Epithelial cell of esophagus (primary cell): Measurements from ENCODE around the gene SYT8.
A peak's percentile ranks its signal among the peaks of the same experiment; 100 is the strongest.

Source experiments
- DNase-seq: peaks from one replicate; pipeline ENCODE4 v3.0.0; 2010; ENCODE audit warnings: low read depth
- H3K4me3 ChIP-seq: 2 replicates; pipeline ENCODE4 v1.5.1; 2011; ENCODE audit warnings: mild to moderate bottlenecking, low read length, control low read depth
- TF ChIP-seq, protein P1 (sequence below): IDR thresholded peaks from 2 replicates; pipeline ENCODE4 v1.5.1; 2011; ENCODE audit warnings: low read depth, mild to moderate bottlenecking, low read length, control low read depth, inconsistent platforms; ENCODE audit not compliant: insufficient read depth; ENCODE audit errors: missing control alignments

Gene SYT8

DNA sequence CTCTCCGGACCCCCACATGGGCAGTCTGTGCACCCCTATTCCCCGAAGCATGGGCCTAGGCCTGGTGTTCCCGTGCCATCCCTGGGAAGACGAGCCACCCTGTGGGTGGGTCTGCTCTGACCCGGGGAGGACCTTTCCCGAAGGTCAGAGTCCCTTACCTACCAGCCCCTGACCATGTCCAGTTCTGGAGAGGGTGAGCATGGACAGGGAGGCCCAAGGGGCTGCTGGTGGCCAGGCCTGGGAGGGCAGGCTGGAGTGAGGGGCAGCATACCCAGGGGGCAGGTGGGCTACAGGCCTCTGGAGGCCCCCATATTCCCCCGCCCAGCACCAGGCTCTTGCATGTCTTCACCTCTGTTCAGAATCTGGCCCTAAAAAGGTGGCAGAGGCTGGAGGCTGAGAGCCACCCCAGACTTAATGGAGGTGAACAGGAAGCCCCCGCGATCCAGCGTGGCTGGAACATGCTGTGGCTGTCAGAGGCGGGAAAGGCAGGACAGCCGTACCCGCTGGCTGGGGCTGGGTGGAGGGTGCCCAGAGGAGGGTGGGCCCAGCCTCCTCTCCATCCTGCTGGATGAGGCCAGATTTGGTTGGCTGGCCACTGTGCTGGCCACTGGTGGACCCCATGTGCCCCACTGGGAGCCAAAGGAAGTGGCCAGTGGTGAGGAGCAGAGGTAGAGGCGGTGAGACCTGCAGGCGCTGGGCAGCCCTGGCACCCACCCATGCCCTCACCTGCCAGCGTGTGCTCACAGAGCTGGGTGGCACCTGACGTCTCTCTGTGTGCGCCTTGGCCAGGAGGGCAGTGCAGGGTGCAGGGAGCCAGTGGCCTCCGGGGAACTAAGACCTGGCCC, 11.2 kb upstream of the SYT8 start:
- TF ChIP-seq, protein P1, sequence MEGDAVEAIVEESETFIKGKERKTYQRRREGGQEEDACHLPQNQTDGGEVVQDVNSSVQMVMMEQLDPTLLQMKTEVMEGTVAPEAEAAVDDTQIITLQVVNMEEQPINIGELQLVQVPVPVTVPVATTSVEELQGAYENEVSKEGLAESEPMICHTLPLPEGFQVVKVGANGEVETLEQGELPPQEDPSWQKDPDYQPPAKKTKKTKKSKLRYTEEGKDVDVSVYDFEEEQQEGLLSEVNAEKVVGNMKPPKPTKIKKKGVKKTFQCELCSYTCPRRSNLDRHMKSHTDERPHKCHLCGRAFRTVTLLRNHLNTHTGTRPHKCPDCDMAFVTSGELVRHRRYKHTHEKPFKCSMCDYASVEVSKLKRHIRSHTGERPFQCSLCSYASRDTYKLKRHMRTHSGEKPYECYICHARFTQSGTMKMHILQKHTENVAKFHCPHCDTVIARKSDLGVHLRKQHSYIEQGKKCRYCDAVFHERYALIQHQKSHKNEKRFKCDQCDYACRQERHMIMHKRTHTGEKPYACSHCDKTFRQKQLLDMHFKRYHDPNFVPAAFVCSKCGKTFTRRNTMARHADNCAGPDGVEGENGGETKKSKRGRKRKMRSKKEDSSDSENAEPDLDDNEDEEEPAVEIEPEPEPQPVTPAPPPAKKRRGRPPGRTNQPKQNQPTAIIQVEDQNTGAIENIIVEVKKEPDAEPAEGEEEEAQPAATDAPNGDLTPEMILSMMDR: no peak
- no peak for DNase-seq
- no peak overlapping the region for H3K4me3 ChIP-seq

DNA sequence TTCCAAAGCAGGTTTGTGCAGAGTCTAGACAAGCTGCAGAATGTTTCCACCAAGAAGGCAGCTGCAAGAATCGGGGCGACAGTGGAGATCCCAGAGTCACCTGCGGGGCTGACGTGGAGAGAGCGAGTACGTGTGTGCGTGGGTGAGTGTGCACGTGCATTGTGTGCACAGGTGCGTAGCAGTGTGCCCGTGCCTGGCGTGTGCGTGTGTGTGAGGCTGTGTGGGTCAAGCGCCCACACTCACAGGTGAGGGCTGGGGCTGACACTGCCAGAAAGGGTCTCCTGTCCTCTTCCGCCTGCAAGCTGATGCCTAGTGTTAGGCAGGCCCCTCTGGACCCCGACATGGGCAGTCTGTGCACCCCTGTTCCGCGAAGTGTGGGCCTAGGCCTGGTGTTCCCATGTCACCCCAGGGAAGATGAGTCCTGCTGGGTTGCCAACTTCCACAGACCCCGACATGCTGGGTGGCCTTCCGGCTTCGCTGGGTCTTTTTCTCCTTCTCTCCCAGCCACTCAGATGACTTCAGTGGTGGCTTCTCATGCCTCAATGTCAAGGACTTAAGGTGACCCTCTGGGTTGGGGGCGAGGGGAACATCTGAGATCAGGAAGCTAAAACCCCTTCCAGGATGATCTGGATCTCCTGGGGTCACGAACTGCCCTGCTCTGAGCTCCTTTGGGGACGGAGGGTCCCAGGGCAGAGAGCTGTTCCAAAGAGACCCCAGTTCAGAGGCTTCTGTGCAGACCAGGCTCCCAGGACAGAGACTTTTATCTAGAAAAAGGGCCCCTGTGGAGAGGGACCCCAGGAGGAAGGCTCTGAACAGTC, 10.4 kb upstream of the SYT8 start:
- TF ChIP-seq, protein P1: no peak
- H3K4me3 ChIP-seq: no peak overlapping the region
- no peak for DNase-seq

DNA sequence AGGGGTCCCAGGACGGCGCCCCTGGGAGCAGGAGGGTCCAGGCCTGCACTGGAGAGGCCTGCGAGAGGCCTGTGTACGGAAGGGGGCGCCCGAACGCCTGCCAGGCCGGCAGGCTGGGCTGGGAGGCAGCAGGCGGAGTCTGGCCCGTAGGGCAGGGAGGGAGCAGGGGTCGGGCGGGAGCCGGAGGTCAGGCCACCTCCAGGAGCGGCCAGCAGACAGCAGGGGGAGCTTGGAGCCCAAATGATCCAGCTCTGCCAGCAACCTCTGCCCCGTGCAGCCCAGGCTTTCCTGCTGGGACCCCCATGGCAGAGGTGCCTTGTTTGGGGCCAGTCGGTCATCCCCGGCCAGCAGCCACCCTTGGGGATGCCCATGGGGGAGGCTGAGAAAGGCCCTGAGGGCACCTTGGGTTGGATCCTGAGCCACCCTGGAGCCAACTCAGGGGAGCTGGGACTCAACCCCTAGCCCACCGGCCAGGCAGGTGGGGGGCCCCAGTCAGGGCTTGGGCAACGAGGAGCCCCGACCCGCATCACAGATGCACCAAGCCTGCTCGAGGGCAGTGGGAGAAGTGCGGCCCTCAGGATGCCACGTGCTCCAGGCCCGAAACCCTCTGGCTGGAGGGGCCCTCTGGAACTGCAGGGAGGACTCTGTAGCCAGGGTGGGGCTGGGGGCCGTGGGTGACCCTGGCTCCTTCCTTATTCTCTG, 9.6 kb upstream of the SYT8 start:
- no peak for DNase-seq
- TF ChIP-seq, protein P1: no peak
- no peak overlapping the region for H3K4me3 ChIP-seq

DNA sequence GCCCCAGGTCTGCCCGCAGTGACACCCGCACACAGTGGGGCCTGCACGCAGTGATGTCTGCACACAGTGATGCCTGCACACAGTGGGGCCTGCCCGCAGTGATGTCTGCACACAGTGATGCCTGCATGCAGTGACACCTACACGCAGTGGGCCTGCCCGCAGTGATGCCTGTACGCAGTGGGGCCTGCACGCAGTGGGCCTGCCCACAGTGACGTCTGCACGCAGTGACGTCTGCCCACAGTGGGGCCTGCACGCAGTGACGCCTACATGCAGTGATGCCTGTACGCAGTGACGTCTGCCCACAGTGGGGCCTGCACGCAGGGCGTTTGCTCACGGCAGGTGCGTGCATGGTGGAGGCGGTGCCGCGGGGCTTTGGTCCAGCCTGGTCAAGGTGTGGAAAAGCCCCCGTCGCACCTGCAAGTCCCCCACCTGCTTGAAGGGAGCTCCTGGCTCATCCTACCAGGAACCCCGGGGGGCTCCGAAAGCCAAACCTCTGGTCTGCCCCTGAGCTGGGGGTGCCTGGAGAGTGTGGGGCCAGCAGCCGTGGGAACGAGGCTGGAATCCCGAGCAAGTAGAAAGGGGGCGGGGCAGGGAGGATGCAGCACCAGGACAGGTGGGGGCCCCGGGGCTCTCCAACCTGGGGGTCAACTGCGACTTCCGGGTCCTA, 8.9 kb upstream of the SYT8 start:
- TF ChIP-seq, protein P1: no peak
- no peak overlapping the region for H3K4me3 ChIP-seq
- no peak for DNase-seq

DNA sequence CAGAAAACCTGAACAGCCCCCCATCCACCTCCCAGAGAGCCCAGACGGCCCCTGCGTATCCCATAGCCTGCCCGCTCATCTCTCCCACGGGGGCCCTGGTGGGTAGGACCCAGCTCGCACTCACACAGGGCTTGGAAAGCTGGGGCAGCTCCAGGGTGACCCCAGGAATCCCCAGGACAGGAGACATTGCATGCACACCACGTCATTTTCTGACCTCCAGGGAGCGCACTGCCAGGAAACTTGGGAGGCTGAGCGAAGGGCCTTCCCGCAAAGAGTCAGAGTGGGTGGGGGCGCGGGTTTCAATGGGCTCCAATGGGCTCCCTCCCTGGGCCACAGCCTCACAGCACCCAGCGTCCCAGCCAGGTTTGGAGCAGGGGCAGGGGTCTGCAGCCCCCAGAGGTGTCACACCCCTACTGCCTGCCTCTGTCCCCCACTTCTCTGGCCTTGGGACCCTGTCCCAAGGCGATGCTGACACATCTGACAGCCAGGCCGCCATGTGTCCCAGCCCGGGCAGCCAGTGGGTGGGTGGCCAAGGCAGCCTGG, 8.2 kb upstream of the SYT8 start:
- H3K4me3 ChIP-seq: no peak overlapping the region
- TF ChIP-seq, protein P1: peak; percentile 38

More for the DNA sequence above, 8.2 kb upstream of the SYT8 start:
- peak; percentile 60 for DNase-seq
